Activated T-cell treated with anti-CD3 and anti-CD28 coated beads, Interleukin-2, amount 50 U/mL, for 48 hours (primary cell): ENCODE results near the gene RNH1.
"Not testable (repeated sequence)": the region's sequence is repeated elsewhere in the genome, so short reads cannot be mapped to it uniquely, and the experiment has no call there.

Experiments used
- DNase-seq, 2 experiments: peaks; one replicate each; pipeline ENCODE4 v3.0.0-alpha.2; 2020

Gene RNH1

DNA sequence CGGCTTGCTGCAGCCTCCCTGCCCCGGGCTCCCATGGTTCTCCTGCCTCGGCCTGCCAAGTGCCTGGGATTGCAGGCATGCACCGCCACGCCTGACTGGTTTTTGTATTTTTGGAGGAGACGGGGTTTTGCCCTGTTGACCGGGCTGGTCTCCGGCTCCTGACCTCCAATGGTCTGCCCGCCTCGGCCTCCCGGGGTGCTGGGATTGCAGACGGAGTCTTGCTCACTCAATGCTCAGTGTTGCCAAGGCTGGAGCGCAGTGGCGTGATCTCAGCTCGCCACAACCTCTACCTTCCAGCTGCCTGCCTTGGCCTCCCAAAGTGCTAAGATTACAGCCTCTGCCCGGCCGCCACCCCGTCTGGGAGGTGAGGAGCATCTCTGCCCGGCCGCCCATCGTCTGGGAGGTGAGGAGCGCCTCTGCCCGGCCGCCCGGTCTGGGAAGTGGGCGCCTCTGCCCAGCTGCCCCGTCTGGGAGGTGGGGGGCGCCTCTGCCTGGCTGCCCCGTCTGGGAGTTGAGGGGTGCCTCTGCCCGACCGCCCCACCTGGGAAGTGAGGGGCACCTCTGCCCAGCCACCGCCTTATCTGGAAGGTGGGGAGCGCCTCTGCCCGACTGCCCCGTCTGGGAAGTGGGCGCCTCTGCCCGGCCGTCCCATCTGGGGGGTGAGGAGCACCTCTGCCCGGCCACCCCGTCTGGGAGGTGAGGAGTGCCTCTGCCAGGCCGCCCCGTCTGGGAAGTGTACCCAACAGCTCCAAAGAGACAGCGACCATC lies 10.1 kb upstream of the RNH1 start:
- not testable (repeated sequence) for DNase-seq

DNA sequence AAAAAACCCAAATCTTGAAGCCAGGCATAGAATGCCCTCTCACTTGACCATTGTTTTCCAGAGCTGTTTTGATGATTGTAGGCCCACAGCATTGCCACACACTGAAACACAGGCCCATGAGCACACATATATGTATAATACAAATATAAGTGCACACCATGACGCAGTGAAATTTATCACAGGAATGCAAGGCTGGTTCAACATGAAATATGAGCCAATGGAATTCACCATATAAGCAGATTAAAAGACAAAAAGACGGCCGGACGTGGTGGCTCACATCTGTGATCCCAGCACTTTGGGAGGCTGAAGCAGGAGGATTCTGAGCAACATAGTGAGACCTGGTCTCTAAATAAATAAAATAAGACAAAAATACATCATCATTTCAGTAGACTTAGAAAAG lies 9.4 kb upstream of the RNH1 start:
- DNase-seq, result no peak

DNA sequence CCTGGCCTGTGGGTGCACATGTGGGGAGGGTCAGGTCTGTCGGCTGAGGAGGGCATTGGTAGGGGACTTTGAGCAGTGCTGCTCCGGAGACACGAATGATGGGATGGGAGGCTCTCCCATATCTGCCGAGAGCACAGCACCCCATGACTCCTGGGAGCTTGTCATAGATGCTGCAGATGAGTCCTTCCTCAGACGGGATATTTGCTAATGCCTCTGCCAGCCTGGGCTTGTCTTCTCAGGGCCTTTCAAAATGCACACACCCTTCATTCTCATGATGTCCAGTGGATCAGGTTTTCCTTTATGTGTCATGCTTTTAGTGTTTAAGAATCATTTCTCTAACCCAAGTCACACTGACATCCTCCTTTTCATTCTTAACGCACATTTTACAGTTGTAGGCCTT lies 8.1 kb upstream of the RNH1 start:
- DNase-seq, result no peak

DNA sequence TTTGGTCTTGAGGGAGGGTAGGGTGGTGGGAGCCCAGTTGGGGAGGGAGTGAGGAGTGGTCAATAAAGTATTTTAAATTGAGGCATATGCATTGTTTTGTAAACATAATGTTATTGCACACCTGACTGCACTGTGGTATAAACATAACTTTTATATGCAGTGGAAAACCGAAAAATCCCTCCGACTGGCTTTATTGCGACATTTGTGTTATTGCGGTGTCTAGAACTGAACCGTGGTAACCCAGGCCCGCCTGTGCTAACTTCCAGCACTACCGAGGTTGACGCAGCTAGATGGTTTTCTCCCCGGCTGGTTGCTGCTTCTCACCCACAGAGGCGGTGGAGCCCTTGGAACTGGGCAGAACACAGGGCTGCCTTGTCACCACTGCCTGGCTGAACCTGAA lies 7.6 kb upstream of the RNH1 start:
- no peak for DNase-seq

DNA sequence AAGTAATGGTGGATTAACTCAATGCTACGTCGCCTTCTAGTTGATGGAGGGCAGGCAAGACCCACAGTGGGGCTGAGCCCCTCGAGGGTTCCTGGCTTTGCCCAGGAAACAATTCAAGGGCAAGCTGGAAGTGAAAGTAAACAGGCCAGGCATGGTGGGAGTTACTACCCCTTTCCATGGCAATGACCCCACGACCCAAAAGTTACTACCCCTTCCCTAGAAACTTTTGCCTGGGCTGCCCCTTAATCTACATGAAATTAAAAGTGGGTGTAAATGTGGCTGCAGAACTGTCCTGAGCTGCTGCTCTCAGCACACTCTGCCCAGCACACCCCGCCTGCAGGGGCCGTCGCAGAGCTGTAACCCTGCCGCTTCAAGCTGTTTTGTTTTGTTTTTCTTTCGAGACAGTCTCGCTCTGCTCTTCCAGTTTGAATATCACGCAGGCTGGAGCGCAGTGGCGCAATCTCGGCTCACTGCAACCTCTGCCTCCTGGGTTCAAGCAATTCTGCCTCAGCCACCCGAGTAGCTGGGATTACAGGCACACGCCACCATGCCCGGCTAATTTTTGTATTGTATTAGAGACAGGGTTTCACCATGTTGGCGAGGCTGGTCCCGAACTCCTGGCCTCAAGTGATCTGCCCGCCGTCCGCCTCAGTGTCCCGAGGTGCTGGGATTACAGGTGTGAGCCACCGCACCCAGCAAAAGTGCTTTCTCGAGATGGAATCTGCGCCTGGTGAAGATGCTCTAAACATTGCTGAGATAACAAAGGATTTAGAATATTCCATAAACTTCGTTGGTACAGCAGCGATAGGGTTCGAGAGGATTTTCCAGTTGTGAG lies 5.9 kb upstream of the RNH1 start:
- DNase-seq, result no peak

DNA sequence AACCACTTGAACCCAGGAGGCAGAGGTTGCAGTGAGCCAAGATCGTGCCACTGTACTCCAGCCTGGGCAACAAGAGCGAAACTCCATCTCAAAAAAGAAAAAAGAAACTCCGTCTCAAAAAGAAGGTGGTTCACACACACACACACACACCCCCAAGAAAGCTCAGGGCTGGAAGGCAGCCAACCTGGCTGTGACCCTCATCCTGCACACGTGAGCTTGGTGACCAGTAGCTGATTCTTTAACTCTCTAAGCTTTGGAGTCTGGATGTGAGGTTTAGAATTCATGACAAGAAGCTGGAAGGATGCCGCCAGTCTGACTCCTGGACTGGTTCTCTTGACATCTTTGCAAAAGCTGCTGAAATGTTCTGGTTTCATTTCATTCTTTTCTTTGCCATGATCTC lies 1.9 kb upstream of the RNH1 start:
- no peak for DNase-seq

DNA sequence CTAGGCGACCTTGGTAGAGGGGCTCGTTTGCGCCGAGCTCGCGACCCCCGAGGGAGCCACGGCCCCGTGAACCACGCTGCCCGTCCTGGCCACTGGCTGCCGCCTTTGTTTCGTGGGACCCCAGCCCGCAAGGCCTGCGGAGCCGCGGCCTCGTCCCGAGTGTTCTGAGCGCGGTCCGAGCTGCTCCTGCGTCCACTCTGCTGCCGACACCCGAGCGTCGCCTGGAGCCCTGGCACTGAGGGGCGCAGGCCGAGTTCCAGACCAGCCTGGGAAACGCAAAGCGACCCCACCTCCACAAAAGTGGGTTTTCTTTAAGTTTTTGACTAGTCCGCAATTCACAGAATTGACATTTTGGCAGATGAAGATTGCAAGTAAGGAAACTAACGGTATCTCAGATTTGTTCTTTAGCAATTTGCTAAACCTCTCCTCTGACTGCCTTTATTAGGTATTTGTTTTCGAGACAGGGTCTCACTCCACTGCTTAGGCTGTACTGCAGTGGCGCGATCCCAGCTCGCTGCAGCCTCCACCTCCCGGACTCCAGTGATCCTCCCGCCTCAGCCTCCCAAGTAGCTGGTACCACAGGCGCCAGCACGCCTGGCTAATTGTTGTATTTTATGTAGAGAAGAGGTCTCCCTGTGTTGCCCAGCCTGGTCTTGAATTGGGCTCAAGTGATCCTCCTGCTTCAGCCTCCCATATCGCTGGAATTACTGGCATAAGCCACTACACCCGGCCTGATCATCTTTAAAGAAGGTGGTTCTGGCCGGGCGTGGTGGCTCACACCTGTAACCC lies 879 bp upstream of the RNH1 start:
- no peak for DNase-seq

DNA sequence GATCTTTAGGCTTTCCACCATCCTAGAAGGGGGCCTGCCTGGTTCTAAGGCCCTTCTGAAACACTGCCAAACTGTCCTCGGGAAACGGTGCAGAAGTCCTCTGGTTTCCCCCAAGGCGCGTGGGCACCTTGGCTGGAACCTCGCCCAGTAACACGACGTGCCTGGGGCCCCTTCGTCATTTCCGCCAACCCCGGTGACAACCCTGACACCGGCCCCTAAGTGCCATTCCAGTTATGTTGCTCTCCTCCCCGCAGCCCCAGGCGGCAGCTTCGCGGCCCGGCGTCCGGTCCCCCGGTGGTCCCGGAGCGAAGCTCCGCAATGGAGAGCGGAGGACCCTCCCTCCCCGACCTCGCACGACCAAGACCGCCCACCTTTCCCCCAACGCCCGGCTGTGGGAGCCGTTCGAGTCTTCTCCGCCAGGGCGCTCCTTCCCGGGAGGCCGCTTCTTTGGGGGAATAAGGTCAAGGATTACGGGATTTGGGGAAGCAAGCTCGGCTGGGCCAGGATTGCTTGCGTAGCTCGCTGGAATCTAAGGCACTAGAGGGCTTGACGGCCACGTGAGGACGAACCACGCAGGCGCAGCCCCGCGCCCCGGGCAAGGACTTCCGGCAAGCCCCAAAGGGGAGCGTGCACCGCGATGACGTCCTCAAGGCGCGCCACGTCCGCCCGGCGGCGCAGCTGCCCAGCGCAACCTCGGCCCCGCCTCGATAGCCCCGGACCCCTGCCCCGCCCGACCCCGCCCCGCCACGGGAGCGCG lies 626 bp downstream of the RNH1 start:
- DNase-seq, result peak; percentile 95 to 97

DNA sequence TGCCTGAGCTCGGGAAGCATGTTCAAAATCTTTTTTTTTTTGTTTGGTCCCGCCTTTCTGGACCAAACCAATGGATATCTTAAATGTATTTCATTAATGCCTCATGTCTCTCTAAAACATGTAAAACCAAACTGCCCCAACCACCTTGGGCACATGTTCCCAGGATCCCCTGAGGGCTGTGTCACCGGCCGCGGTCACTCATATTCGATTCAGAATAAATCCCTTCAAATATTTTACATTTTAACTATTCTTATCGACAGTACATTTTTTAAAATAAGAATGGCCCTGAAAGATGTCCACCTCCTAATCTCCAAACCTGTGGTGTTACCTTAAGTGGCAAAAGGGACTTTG lies 2.1 kb downstream of the RNH1 start:
- no peak for DNase-seq

DNA sequence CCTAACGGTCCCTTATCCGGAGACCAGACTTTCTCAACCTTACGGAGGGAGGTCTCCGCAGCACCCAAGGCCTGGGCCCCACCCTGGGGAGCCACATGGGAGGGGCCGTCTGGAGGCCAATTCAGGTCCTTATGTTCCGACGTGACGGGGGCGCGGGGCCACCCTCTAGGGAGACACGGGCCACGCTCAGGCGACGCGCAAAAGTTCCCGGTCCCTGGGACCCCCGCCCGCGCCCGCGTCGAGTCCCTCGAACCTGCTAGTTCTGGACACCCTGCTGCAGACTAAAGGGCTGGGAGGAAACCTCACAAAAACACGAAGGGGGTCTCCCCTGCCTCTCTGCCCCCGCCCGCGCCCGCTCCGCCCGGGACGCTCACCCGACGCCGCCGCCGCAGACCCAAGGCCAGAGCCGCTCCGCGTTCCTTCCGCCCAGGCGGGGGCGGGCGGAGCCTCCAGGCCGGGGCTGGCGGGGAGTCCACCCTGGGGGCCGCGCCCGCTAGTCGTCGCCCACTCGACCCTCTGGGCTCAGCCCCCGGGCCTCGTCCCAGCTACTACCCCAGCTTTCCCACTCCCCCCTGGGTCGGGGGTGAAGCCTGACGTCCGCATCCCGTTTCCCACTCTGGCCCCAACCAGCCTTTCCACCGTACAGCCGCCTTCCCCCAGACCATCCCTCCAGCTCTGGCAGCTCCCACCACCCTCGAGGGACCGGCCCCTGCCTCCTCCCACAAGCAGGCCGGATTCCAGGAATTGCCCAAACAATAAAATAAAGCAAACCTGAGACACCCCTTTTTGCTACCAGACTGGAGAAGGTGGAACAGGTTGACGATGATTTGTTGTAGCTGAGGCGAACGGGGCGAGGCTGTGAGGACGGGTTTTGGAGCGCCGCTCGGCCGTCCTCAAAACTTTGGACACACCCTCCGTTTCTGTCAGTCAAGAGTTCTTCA lies 2.7 kb downstream of the RNH1 start:
- DNase-seq, result peak in 1 of 2 experiments; percentile 47

DNA sequence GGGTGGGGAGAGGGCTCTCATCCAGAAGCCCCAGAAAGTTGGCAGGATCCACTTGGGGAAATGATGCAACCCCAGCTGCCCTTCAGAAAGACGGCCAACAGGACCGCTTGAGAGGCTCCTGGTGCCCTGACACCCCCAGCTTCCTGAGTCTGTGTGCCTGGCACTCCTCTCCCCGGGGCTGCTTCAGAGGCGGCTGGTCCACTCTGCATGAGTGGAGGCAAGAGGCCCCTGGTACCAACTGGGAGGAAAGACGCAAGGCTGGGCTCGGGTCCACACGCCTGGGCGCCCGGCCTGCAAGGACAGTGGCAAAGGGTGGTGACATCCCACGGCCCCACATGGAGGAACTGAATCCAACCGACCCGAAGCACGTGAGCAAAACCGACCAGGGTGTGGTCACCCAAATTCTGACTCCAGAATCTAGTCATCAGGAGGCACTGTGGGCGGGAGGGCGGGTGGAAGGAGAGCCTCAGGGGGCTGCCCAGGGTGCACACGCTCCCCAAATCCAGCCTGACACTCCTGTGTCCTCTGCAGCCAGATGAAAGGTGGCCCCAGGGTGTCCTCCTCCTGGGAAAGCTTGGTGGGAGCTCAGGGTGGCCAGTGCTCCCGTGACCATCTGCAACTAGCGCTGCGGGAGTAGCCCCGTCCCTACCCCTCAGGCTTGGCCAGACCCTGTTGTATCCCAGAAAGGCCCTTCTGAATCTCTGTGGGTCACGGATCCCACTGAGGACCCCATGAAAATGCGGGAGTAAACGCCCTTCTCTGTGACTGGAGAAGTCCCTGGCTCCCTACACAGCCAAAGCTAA lies 3.7 kb downstream of the RNH1 start:
- DNase-seq, result peak; percentile 52 to 57

DNA sequence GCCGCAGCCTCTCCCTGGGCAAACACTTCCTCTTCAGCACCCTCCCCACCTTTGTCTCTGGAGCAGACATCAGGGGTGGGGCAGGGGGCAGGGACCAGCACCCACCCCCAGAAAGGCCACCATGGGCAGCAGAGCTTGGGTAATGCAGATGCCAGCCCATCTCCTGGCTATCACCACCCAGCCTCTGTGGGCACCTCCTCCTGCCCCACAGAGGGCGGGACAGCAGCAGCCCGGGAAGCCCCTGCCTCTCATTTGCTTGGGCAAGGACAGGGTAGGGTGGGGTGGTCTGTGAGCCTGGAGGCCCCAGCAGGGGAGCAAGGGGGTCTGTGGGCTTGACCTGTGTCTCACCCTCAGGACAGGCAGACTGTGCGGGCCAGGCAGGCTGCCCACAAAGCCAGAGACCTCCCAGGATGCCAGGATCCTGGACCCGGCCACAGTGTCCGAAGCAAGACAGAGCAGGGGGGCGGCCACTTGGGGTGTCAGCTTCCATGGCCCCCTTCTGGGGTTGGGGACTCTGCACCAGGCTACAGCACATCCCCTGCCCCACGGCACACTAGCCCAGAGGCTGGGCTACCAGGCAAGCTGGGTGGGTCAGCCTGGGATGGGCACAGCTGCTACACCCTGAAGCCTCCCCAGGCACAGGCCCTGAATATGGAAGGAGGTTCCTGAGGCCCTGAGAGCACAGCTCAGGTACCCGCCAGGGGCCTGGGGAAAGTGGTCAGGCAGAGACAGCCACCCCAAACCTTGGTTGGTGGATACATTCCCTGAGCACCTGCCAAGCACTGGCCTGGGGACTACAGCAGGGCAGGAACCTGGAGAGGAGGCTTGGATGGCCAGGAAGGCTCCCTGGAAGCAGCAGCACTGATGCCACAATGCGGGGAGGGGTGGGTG lies 4.5 kb downstream of the RNH1 start:
- no peak for DNase-seq

DNA sequence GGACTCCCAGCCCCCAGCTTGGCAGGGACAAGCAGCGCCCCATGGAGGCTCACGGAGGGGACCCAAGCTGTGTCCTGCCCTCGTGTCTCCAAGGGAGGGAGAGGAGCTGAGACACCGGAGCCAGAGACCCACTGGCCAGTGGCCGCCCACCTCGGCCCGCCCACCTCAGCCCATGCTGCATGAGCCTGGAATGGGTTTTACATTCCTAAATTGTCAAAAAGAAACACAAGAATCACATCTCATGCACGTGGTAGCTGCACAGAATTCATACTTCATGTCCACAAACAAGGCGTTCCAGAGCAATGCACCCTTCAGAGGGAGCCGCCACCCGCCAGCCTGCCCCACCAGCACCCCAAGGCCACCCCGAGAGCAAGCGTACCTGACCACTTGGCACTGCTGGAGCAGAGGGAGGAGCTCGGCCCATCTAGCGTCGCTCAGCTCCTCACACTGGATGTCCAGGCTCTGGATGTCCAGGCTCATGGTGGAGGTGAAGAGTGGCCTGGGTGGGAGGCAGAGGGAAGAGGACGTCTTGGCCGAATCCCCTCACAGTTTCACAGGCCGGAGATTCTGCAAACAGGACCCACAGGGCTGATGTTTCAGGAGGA lies 5.3 kb downstream of the RNH1 start:
- no peak for DNase-seq

DNA sequence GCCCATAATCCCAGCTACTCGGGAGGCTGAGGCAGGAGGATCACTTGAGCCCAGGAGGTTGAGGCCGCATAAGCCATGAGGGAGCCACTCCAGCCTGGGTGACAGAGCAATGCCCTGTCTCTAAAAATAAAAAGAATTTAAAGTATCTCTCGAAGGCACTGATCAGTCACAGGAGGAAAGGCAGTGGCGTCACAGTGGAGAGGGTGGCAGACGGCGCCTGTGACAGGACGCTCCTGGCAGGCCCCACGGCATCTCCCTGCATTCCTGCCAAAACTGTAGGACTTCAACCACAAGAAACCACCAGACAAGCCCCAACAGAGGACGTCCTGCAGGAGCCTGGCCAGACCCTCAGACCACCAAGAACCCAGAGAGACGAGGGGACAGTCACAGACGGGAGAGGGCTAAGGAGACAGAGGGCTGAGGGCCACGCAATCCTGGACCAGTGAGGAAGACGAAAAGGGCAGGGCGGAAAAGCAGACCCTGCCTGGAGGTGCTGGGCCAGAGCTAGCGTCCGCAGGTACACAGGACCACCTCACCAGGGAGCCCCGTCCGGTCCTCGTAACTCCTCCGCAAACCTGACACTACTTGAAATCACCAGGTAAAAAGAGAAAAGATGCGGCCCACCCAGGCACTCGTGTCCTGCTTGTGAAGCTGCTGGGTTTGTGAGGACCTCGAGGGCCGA lies 5.9 kb downstream of the RNH1 start:
- DNase-seq, result no peak

DNA sequence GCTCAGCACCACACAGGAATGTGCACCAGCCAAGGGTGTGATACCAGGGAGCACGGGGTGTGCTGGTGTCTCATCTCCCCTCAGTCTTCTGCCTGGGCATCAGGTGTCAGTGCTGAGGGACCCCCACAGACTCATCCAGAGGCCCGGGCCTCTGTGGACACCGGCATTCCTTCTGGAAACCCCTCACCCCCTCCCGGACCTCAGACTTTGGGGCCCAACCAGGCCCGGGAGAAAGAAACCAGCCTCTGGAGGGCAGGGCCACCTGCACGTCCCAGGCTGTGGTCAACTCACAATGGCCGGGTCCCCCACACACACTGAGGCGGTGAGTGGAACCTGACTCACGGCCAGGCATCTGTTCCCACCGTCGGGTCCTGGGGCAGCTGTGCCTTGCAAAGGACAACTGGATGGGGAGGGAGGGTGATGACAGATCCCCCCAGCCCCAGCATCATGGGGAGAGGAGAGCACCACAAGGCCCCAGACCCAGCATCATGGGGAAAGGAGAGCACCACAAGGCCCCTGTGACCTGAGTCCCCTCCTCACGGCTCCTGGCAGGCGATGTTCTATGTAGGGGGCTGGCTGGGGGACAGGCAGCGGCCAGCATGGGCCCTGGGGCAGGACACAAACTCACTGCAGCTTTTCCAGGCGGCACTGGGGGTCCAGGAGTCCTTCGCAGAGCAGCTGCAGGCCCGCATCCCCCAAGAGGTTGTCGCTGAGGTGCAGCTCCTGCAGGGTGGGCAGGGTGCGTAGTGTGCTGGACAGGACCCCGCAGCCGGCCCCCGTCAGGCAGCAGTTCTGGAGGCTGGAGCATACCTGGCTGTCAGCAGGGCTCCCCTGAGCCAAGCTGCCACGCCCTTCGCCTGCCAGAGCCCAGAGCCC lies 7.6 kb downstream of the RNH1 start:
- DNase-seq, result no peak

DNA sequence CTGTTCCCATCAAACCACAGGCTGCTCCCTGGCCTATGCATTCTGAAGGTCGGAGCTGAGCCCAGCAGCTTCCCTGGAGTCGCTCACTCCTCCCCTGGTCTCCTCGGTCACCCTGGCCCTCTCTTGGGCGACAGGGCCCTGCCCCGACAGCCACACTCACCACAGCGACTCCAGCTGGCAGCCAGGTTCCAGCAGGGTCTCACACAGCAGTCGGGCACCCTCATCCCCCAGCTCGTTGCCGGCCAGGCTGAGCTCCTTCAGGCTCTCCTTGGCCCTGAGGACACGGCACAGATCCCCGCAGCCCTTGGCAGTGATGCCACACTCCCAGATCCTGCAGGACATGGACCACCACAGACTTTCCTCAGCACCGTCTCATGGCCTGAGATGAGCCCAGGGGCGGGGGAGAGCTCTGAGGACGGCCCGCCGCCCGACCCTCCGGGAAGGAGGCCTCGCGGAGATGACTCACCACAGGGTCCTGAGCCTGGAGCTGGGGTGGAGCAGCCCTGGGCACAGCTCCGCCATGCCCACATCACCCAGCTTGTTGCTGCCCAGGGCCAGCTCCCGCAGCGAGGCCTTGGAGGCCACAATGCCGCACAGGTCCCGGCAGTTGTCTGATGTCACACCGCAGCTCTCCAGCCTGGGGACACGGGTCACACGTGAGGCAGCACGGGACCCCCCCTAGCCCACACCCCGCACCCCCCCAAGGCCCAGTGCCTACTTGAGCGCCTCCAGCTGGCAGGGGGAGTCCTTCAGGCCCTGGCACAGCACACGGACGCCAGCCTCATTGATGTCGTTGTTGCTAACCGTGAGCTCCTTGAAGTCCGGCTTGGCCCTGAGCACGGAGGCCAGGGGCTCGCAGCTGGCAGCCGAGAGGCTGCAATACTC lies 8.5 kb downstream of the RNH1 start:
- no peak for DNase-seq
